CD8-positive, alpha-beta memory T cell (primary cell): ENCODE data around the gene RANBP3. TPM values are rescaled to one million over a fixed set of nuclear protein-coding genes. Genes with fewer than 3 reads are reported as not detected.

Experiments used
- CTCF ChIA-PET: fragments of 350-600 bp; sonication (Branson Sonifier 250); formaldehyde crosslinking; loops from one replicate; lab custom pipeline; 2021; ENCODE audit warnings: antibody characterized with exemption; lab: Charles Lee
- POLR2A ChIA-PET: fragments of 350-600 bp; sonication (Branson Sonifier 250); formaldehyde crosslinking; loops from one replicate; lab custom pipeline; 2021; ENCODE audit warnings: antibody characterized with exemption; lab: Charles Lee
- DNase-seq, 5 donors: peaks; one replicate each; pipeline versions ENCODE4 v3.0.0 to v3.0.0-alpha.2; 2020 to 2022; ENCODE audit warnings: mixed read lengths in 1 of 5
- H3K27ac ChIP-seq: one replicate; pipeline ENCODE4 v1.7.0; 2013; ENCODE audit warnings: low read depth, mild to moderate bottlenecking, low read length, moderate library complexity
- H3K27me3 ChIP-seq: 2 replicates; pipeline ENCODE4 v1.7.0; 2013; ENCODE audit warnings: low read length, mild to moderate bottlenecking; ENCODE audit not compliant: insufficient read depth, poor library complexity, severe bottlenecking
- H3K36me3 ChIP-seq: 2 replicates; pipeline ENCODE4 v1.7.0; 2013; ENCODE audit warnings: mild to moderate bottlenecking, low read length, moderate library complexity; ENCODE audit not compliant: insufficient read depth
- H3K4me1 ChIP-seq: 2 replicates; pipeline ENCODE4 v1.7.0; 2013; ENCODE audit warnings: mild to moderate bottlenecking, low read length, moderate library complexity; ENCODE audit not compliant: insufficient read depth
- H3K4me3 ChIP-seq: 2 replicates; pipeline ENCODE4 v1.7.0; 2013; ENCODE audit warnings: mild to moderate bottlenecking, low read length
- H3K9me3 ChIP-seq: 2 replicates; pipeline ENCODE4 v1.7.0; 2013; ENCODE audit warnings: mild to moderate bottlenecking, low read length
- H3K27ac Mint-ChIP-seq, 8 donors: one replicate each; pipeline ENCODE4 v1.8.0; 2020 to 2021; ENCODE audit warnings: mixed read lengths in 8 of 8, mild to moderate bottlenecking in 6 of 8, inconsistent platforms in 3 of 8, moderate library complexity in 3 of 8
- H3K27me3 Mint-ChIP-seq, 2 donors: one replicate each; pipeline ENCODE4 v1.8.0; 2020 to 2021; ENCODE audit warnings: mixed read lengths in 2 of 2, mild to moderate bottlenecking in 1 of 2, moderate library complexity in 1 of 2
- H3K36me3 Mint-ChIP-seq, 3 donors: one replicate each; pipeline ENCODE4 v1.8.0; 2020 to 2021; ENCODE audit warnings: mixed read lengths in 3 of 3, inconsistent platforms in 1 of 3, mild to moderate bottlenecking in 1 of 3
- H3K4me1 Mint-ChIP-seq, 3 donors: one replicate each; pipeline ENCODE4 v1.8.0; 2020 to 2021; ENCODE audit warnings: mixed read lengths in 3 of 3, inconsistent platforms in 1 of 3, mild to moderate bottlenecking in 1 of 3
- H3K4me3 Mint-ChIP-seq, 7 donors: one replicate each; pipeline ENCODE4 v1.8.0; 2020 to 2021; ENCODE audit warnings: mixed read lengths in 7 of 7, mild to moderate bottlenecking in 6 of 7, moderate library complexity in 4 of 7, inconsistent platforms in 2 of 7
- H3K9me3 Mint-ChIP-seq, 5 donors: one replicate each; pipeline ENCODE4 v1.8.0; 2020 to 2022; ENCODE audit warnings: mixed read lengths in 5 of 5, mild to moderate bottlenecking in 3 of 5, moderate library complexity in 2 of 5, inconsistent platforms in 1 of 5
- polyA plus RNA-seq: library from polyadenylated mRNA; unstranded; fragments of 300-500 nt; fragmentation: Illumina TruSeq; gene quantifications from one replicate; pipeline ENCODE4 v1.2.3, GENCODE V29; 2021
- total RNA-seq, 2 experiments: library from RNA; stranded (reverse); gene quantifications; one replicate each; pipeline ENCODE4 v1.2.3, GENCODE V29; 2021

RANBP3 gene
- total and polyA plus RNA-seq, 3 experiments from 2014 or later: 9.7 to 97.6 (median 94.8) TPM

- peaks cover 0 to 80% (median 4%) of the 10 kb centered on the region in 3 donors for H3K36me3 Mint-ChIP-seq
- Histone ChIP-seq H3K4me3 (no peak overlapping the region), H3K9me3 (no peaks in the 10 kb centered on the region), H3K27ac (no peak overlapping the region), H3K4me1 (no peaks in the 10 kb centered on the region), H3K27me3 (no peaks in the 10 kb centered on the region), H3K36me3 (peaks cover 40% of the 10 kb centered on the region)
- DNase-seq: no peak
- no peaks in the 10 kb centered on the region for H3K9me3 Mint-ChIP-seq
- H3K4me1 Mint-ChIP-seq: peaks cover 0 to 8% (median 0%) of the 10 kb centered on the region in 3 donors
- H3K27me3 Mint-ChIP-seq: no peaks in the 10 kb centered on the region
- peak overlapping the region in 4 of 8 donors; percentile 21 to 68 (median 28) for H3K27ac Mint-ChIP-seq
- CTCF ChIA-PET: interaction anchor here (1.0 kb wide), 1 partner anchor 14 kb away, joined by 3 read pairs; no protein-coding TSS in a partner anchor
- POLR2A ChIA-PET: no interaction called here
- no peak overlapping the region for H3K4me3 Mint-ChIP-seq
Observed at GRCh38 chr19:5937550-5937949, 40.4 kb downstream of the RANBP3 start.

- Histone ChIP-seq H3K9me3 (no peaks in the 10 kb centered on the region), H3K27me3 (no peaks in the 10 kb centered on the region), H3K27ac (no peak overlapping the region), H3K4me1 (no peaks in the 10 kb centered on the region), H3K36me3 (peaks cover 44% of the 10 kb centered on the region), H3K4me3 (no peak overlapping the region)
- POLR2A ChIA-PET: no interaction called here
- peaks cover 0 to 8% (median 0%) of the 10 kb centered on the region in 3 donors for H3K4me1 Mint-ChIP-seq
- peaks cover 0 to 79% (median 5%) of the 10 kb centered on the region in 3 donors for H3K36me3 Mint-ChIP-seq
- peak overlapping the region in 2 of 8 donors; percentile 52 to 61 for H3K27ac Mint-ChIP-seq
- CTCF ChIA-PET: no interaction called here
- H3K4me3 Mint-ChIP-seq: no peak overlapping the region
- no peaks in the 10 kb centered on the region for H3K27me3 Mint-ChIP-seq
- no peak for DNase-seq
- no peaks in the 10 kb centered on the region for H3K9me3 Mint-ChIP-seq
Observed at GRCh38 chr19:5936292-5936592, 41.7 kb downstream of the RANBP3 start.

GRCh38 chr19:5935473-5936291, 42.3 kb downstream of the RANBP3 start:
- Histone ChIP-seq H3K9me3 (no peaks in the 10 kb centered on the region), H3K4me1 (no peaks in the 10 kb centered on the region), H3K36me3 (peaks cover 44% of the 10 kb centered on the region), H3K4me3 (no peak overlapping the region), H3K27ac (no peak overlapping the region), H3K27me3 (no peaks in the 10 kb centered on the region)
- H3K27me3 Mint-ChIP-seq: no peaks in the 10 kb centered on the region
- ChIA-PET CTCF (no interaction called here), POLR2A (interaction anchor here (0.6 kb wide), 1 partner anchor 12 kb away, joined by 4 read pairs; no protein-coding TSS in a partner anchor)
- peaks cover 0 to 8% (median 0%) of the 10 kb centered on the region in 3 donors for H3K4me1 Mint-ChIP-seq
- H3K36me3 Mint-ChIP-seq: peaks cover 0 to 80% (median 5%) of the 10 kb centered on the region in 3 donors
- DNase-seq: no peak
- no peak overlapping the region for H3K4me3 Mint-ChIP-seq
- no peaks in the 10 kb centered on the region for H3K9me3 Mint-ChIP-seq
- peak overlapping the region in 2 of 8 donors; percentile 52 to 61 for H3K27ac Mint-ChIP-seq

- no peak for DNase-seq
- no peaks in the 10 kb centered on the region for H3K4me1 ChIP-seq
- Mint-ChIP-seq H3K36me3 (peaks cover 0 to 80% (median 8%) of the 10 kb centered on the region in 3 donors), H3K4me3 (no peak overlapping the region), H3K4me1 (peaks cover 0 to 8% (median 0%) of the 10 kb centered on the region in 3 donors), H3K9me3 (no peaks in the 10 kb centered on the region), H3K27me3 (no peaks in the 10 kb centered on the region), H3K27ac (no peak overlapping the region)
- H3K36me3 ChIP-seq: peaks cover 44% of the 10 kb centered on the region
- no peak overlapping the region for H3K27ac ChIP-seq
- no peaks in the 10 kb centered on the region for H3K27me3 ChIP-seq
- POLR2A ChIA-PET: interaction anchor here (0.6 kb wide), 1 partner anchor 11 kb away, joined by 4 read pairs; no protein-coding TSS in a partner anchor
- H3K9me3 ChIP-seq: no peaks in the 10 kb centered on the region
- CTCF ChIA-PET: no interaction called here
- no peak overlapping the region for H3K4me3 ChIP-seq
Observed at GRCh38 chr19:5934774-5935472, 43.0 kb downstream of the RANBP3 start.

- Mint-ChIP-seq H3K4me1 (peaks cover 0 to 5% (median 0%) of the 10 kb centered on the region in 3 donors), H3K36me3 (peaks cover 0 to 80% (median 6%) of the 10 kb centered on the region in 3 donors), H3K27me3 (no peaks in the 10 kb centered on the region), H3K9me3 (no peaks in the 10 kb centered on the region), H3K27ac (no peak overlapping the region), H3K4me3 (no peak overlapping the region)
- Histone ChIP-seq H3K4me3 (no peak overlapping the region), H3K27ac (no peak overlapping the region), H3K36me3 (peaks cover 47% of the 10 kb centered on the region), H3K27me3 (no peaks in the 10 kb centered on the region), H3K4me1 (no peaks in the 10 kb centered on the region), H3K9me3 (no peaks in the 10 kb centered on the region)
- POLR2A ChIA-PET: no interaction called here
- no peak for DNase-seq
- CTCF ChIA-PET: no interaction called here
Observed at GRCh38 chr19:5934069-5934401, 43.9 kb downstream of the RANBP3 start.

GRCh38 chr19:5933391-5934068, 44.4 kb downstream of the RANBP3 start:
- Mint-ChIP-seq H3K27ac (peak overlapping the region in 2 of 8 donors; percentile 54), H3K4me3 (no peak overlapping the region), H3K9me3 (no peaks in the 10 kb centered on the region), H3K36me3 (peaks cover 0 to 84% (median 8%) of the 10 kb centered on the region in 3 donors), H3K4me1 (peaks cover 0 to 5% (median 1%) of the 10 kb centered on the region in 3 donors), H3K27me3 (no peaks in the 10 kb centered on the region)
- H3K9me3 ChIP-seq: no peaks in the 10 kb centered on the region
- H3K4me3 ChIP-seq: no peak overlapping the region
- no peak for DNase-seq
- H3K27ac ChIP-seq: no peak overlapping the region
- H3K36me3 ChIP-seq: peaks cover 52% of the 10 kb centered on the region
- CTCF ChIA-PET: no interaction called here
- no peaks in the 10 kb centered on the region for H3K27me3 ChIP-seq
- no peaks in the 10 kb centered on the region for H3K4me1 ChIP-seq
- POLR2A ChIA-PET: no interaction called here

GRCh38 chr19:5932609-5933262, 45.2 kb downstream of the RANBP3 start:
- Histone ChIP-seq H3K36me3 (peaks cover 59% of the 10 kb centered on the region), H3K27ac (no peak overlapping the region), H3K4me3 (no peak overlapping the region), H3K4me1 (no peaks in the 10 kb centered on the region), H3K9me3 (no peaks in the 10 kb centered on the region), H3K27me3 (no peaks in the 10 kb centered on the region)
- no peak overlapping the region for H3K4me3 Mint-ChIP-seq
- CTCF ChIA-PET: no interaction called here
- H3K9me3 Mint-ChIP-seq: no peaks in the 10 kb centered on the region
- peaks cover 0 to 5% (median 1%) of the 10 kb centered on the region in 3 donors for H3K4me1 Mint-ChIP-seq
- H3K27ac Mint-ChIP-seq: peak overlapping the region in 2 of 8 donors; percentile 51 to 54
- H3K27me3 Mint-ChIP-seq: no peaks in the 10 kb centered on the region
- DNase-seq: no peak
- POLR2A ChIA-PET: no interaction called here
- peaks cover 3 to 86% (median 8%) of the 10 kb centered on the region in 3 donors for H3K36me3 Mint-ChIP-seq
